Loucy (cell line): ENCODE measurements around the gene BST1.

Experiments
- H2AFZ ChIP-seq: fragments of 200-600 bp; sonication (generic); 2 replicates; pipeline ENCODE4 v1.6.0; 2016; ENCODE audit warnings: antibody characterized with exemption, mild to moderate bottlenecking, low read length, moderate library complexity
- H3F3A ChIP-seq: fragments of 200-600 bp; 2 replicates; pipeline ENCODE4 v1.6.0; 2016; ENCODE audit warnings: antibody characterized with exemption, low read depth, mild to moderate bottlenecking
- H3K27me3 ChIP-seq: fragments of 200-600 bp; sonication (generic); 2 replicates; pipeline ENCODE4 v1.6.1; 2014; ENCODE audit warnings: low read length, mild to moderate bottlenecking; ENCODE audit not compliant: insufficient read depth, poor library complexity, severe bottlenecking
- H3K36me3 ChIP-seq: fragments of 200-600 bp; sonication (generic); 2 replicates; pipeline ENCODE4 v1.6.1; 2016; ENCODE audit warnings: low read length; ENCODE audit not compliant: insufficient read depth
- H3K4me1 ChIP-seq: fragments of 200-600 bp; sonication (generic); 2 replicates; pipeline ENCODE4 v1.5.1; 2014; ENCODE audit warnings: low read length, mild to moderate bottlenecking; ENCODE audit not compliant: insufficient read depth, poor library complexity, severe bottlenecking
- H3K4me2 ChIP-seq: fragments of 200-600 bp; sonication (generic); 2 replicates; pipeline ENCODE4 v1.6.0; 2014; ENCODE audit warnings: antibody characterized with exemption, low read length, low read depth, mild to moderate bottlenecking; ENCODE audit not compliant: poor library complexity, severe bottlenecking
- H3K4me3 ChIP-seq: fragments of 200-600 bp; sonication (generic); 2 replicates; pipeline ENCODE4 v1.5.1; 2014; ENCODE audit warnings: low read length, mild to moderate bottlenecking, mixed read lengths; ENCODE audit not compliant: poor library complexity, severe bottlenecking
- H3K79me2 ChIP-seq: fragments of 200-600 bp; sonication (generic); 2 replicates; pipeline ENCODE4 v1.6.1; 2014; ENCODE audit warnings: low read length; ENCODE audit not compliant: insufficient read depth
- H3K9ac ChIP-seq: fragments of 200-600 bp; sonication (generic); 2 replicates; pipeline ENCODE4 v1.6.0; 2014; ENCODE audit warnings: mild to moderate bottlenecking, low read depth, low read length, moderate library complexity; ENCODE audit not compliant: poor library complexity, severe bottlenecking
- H3K9me2 ChIP-seq: fragments of 200-600 bp; sonication (generic); replicated peaks from 2 replicates; pipeline ENCODE4 v1.6.1; 2016; ENCODE audit warnings: low read depth, low read length, mixed read lengths
- H3K9me3 ChIP-seq: fragments of 200-600 bp; sonication (generic); 2 replicates; pipeline ENCODE4 v1.6.1; 2014; ENCODE audit warnings: mild to moderate bottlenecking, antibody characterized with exemption, low read length, low read depth; ENCODE audit not compliant: insufficient read depth
- H4K20me1 ChIP-seq: fragments of 200-600 bp; sonication (generic); 2 replicates; pipeline ENCODE4 v1.6.0; 2014; ENCODE audit warnings: antibody characterized with exemption, low read length, mild to moderate bottlenecking; ENCODE audit not compliant: insufficient read depth, poor library complexity, severe bottlenecking
- CTCF ChIP-seq: fragments of 200-600 bp; sonication (generic); conservative IDR thresholded peaks from 2 replicates; pipeline ENCODE4 v1.5.1; 2014; ENCODE audit warnings: mild to moderate bottlenecking, antibody characterized with exemption, low read length
- EZH2phosphoT487 ChIP-seq: fragments of 200-600 bp; IDR thresholded peaks from 2 replicates; pipeline ENCODE4 v1.6.1; 2018; ENCODE audit warnings: antibody characterized with exemption, mild to moderate bottlenecking, moderate library complexity, borderline replicate concordance

Gene BST1

GRCh38 chr4:15707363-15707715 is 4.5 kb downstream of the BST1 start:
- Histone ChIP-seq H4K20me1 (no peaks in the 10 kb centered on the region), H3K36me3 (no peaks in the 10 kb centered on the region), H2AFZ (no peak overlapping the region), H3K4me1 (no peaks in the 10 kb centered on the region), H3K4me2 (no peak overlapping the region), H3F3A (no peaks in the 10 kb centered on the region), H3K79me2 (no peaks in the 10 kb centered on the region), H3K9me3 (no peaks in the 10 kb centered on the region), H3K27me3 (no peaks in the 10 kb centered on the region), H3K9ac (no peak overlapping the region), H3K9me2 (no peaks in the 10 kb centered on the region), H3K4me3 (no peak overlapping the region)
- TF ChIP-seq CTCF (no peak), EZH2phosphoT487 (no peak)

- no peaks in the 10 kb centered on the region for H3K27me3 ChIP-seq
- no peaks in the 10 kb centered on the region for H3K9me3 ChIP-seq
- no peak overlapping the region for H3K9ac ChIP-seq
- no peak overlapping the region for H2AFZ ChIP-seq
- H3K4me3 ChIP-seq, result no peak overlapping the region
- H4K20me1 ChIP-seq, result no peaks in the 10 kb centered on the region
- no peaks in the 10 kb centered on the region for H3K79me2 ChIP-seq
- TF ChIP-seq EZH2phosphoT487 (no peak), CTCF (no peak)
- no peaks in the 10 kb centered on the region for H3K36me3 ChIP-seq
- no peak overlapping the region for H3K4me2 ChIP-seq
- H3K4me1 ChIP-seq, result no peaks in the 10 kb centered on the region
- H3K9me2 ChIP-seq, result no peaks in the 10 kb centered on the region
- H3F3A ChIP-seq, result no peaks in the 10 kb centered on the region
Observed at GRCh38 chr4:15711762-15712161, 8.9 kb downstream of the BST1 start.

GRCh38 chr4:15712214-15712613 is 9.3 kb downstream of the BST1 start:
- H3K4me2 ChIP-seq, result no peak overlapping the region

More at GRCh38 chr4:15712214-15712613, 9.3 kb downstream of the BST1 start:
- Histone ChIP-seq H3F3A (no peaks in the 10 kb centered on the region), H3K4me3 (no peak overlapping the region), H4K20me1 (no peaks in the 10 kb centered on the region), H3K9me3 (no peaks in the 10 kb centered on the region), H3K4me1 (no peaks in the 10 kb centered on the region), H3K36me3 (no peaks in the 10 kb centered on the region), H3K79me2 (no peaks in the 10 kb centered on the region), H3K9me2 (no peaks in the 10 kb centered on the region), H2AFZ (no peak overlapping the region), H3K27me3 (no peaks in the 10 kb centered on the region), H3K9ac (no peak overlapping the region)
- no peak for TF ChIP-seq CTCF
- no peak for TF ChIP-seq EZH2phosphoT487
